ENCODE data around the gene SPATA2L. TPM values are rescaled to one million over a fixed set of nuclear protein-coding genes. Genes with fewer than 3 reads are reported as not detected.
A peak's percentile ranks its signal among the peaks of the same experiment; 100 is the strongest.

Gene SPATA2L
- total and polyA plus RNA-seq, 2 of the 13 experiments (the other 11 are each of a cell fraction or from before 2014, with no cell fraction given): 9.1 to 20.7 TPM

DNA sequence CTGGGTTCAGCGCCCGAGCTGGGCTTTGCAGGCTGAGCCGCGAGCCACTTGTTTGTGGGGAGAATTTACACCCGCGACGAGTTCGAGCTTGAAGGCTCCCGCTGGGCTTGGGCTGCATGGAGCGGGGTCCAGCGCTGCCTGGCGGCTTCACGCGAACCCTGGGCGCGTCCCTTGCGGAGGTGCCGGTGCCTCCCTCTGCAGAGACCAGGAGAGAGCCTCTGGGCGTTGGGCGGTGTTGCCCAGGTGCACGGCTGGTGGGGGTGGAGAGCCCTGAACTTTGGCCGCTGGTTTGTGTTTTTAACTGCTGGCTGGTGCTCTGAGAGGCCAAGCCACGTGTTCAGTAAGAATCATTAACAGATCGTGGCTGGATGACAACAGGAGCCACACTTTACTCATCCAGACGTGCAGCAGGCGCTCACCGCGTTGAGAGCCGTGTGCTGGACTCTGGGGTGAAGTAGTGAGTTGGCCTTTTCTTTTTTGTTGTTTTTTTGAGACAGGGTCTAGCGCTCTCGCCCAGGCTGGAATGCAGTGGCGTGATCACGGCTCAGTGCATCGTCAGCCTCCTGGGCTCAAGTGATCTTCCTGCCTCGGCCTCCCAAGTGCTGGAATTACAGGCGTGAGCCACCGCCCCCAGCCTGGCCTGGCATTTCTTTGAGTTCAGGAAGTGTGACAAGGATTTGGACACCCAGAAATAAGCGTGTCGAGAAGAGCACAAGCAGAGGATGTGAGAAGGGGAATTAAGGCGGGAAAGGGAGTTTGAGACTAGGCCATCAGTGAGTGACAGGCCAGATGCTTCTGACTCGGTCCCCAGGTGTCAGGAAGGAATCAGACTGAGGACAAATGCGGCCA, 14.2 kb downstream of the SPATA2L start (continued):
- TF ChIP-seq, protein P1, sequence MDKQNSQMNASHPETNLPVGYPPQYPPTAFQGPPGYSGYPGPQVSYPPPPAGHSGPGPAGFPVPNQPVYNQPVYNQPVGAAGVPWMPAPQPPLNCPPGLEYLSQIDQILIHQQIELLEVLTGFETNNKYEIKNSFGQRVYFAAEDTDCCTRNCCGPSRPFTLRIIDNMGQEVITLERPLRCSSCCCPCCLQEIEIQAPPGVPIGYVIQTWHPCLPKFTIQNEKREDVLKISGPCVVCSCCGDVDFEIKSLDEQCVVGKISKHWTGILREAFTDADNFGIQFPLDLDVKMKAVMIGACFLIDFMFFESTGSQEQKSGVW (CRISPR knock-in tag; IDR thresholded peaks at IDR 0.05; ENCODE audit: borderline replicate concordance): peak; percentile 70; the same call in 1 of the 2 replicates
- TF ChIP-seq ZSCAN9 (CRISPR knock-in tag; IDR thresholded peaks at IDR 0.05; ENCODE audit: borderline replicate concordance): peak; percentile 99
- TF ChIP-seq ZNF766 (CRISPR knock-in tag; IDR thresholded peaks at IDR 0.05; ENCODE audit: borderline replicate concordance): peak; percentile 99
- TF ChIP-seq, protein P2, sequence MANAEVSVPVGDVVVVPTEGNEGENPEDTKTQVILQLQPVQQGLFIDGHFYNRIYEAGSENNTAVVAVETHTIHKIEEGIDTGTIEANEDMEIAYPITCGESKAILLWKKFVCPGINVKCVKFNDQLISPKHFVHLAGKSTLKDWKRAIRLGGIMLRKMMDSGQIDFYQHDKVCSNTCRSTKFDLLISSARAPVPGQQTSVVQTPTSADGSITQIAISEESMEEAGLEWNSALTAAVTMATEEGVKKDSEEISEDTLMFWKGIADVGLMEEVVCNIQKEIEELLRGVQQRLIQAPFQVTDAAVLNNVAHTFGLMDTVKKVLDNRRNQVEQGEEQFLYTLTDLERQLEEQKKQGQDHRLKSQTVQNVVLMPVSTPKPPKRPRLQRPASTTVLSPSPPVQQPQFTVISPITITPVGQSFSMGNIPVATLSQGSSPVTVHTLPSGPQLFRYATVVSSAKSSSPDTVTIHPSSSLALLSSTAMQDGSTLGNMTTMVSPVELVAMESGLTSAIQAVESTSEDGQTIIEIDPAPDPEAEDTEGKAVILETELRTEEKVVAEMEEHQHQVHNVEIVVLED (CRISPR knock-in tag; IDR thresholded peaks at IDR 0.05; ENCODE audit: borderline replicate concordance): peak; percentile 87
- TF ChIP-seq ERF (CRISPR knock-in tag; IDR thresholded peaks at IDR 0.05): peak; percentile 99
- TF ChIP-seq, protein P3, sequence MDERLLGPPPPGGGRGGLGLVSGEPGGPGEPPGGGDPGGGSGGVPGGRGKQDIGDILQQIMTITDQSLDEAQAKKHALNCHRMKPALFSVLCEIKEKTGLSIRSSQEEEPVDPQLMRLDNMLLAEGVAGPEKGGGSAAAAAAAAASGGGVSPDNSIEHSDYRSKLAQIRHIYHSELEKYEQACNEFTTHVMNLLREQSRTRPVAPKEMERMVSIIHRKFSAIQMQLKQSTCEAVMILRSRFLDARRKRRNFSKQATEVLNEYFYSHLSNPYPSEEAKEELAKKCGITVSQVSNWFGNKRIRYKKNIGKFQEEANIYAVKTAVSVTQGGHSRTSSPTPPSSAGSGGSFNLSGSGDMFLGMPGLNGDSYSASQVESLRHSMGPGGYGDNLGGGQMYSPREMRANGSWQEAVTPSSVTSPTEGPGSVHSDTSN (CRISPR knock-in tag; IDR thresholded peaks at IDR 0.05): peak; percentile 63
- TF ChIP-seq ZNF136 (CRISPR knock-in tag; IDR thresholded peaks at IDR 0.05; ENCODE audit: low read depth): peak; percentile 99
- peak; percentile 96 for TF ChIP-seq HOXA3 (CRISPR knock-in tag; IDR thresholded peaks at IDR 0.05)
- TF ChIP-seq CBX2 (IDR thresholded peaks at IDR 0.05; ENCODE audit: low read depth, low read length): no peak
- no peak for TF ChIP-seq CBX2 (CRISPR knock-in tag; IDR thresholded peaks at IDR 0.05; ENCODE audit: low read depth)
- TF ChIP-seq, protein P4, sequence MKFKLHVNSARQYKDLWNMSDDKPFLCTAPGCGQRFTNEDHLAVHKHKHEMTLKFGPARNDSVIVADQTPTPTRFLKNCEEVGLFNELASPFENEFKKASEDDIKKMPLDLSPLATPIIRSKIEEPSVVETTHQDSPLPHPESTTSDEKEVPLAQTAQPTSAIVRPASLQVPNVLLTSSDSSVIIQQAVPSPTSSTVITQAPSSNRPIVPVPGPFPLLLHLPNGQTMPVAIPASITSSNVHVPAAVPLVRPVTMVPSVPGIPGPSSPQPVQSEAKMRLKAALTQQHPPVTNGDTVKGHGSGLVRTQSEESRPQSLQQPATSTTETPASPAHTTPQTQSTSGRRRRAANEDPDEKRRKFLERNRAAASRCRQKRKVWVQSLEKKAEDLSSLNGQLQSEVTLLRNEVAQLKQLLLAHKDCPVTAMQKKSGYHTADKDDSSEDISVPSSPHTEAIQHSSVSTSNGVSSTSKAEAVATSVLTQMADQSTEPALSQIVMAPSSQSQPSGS (CRISPR knock-in tag; IDR thresholded peaks at IDR 0.05): peak; percentile 95; the same call in 1 of the 2 replicates
- TF ChIP-seq, protein P5, sequence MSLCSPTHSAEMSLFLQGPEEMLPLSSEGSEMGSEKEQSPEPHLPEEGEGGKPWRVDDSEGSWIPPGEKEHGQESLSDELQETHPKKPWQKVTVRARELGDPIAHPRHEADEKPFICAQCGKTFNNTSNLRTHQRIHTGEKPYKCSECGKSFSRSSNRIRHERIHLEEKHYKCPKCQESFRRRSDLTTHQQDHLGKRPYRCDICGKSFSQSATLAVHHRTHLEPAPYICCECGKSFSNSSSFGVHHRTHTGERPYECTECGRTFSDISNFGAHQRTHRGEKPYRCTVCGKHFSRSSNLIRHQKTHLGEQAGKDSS (CRISPR knock-in tag; IDR thresholded peaks at IDR 0.05; ENCODE audit: borderline replicate concordance, low read depth): peak; percentile 99
- TF ChIP-seq SMAD1 (CRISPR knock-in tag; IDR thresholded peaks at IDR 0.05; ENCODE audit: borderline replicate concordance, low read depth): peak; percentile 79; the same call in 1 of the 2 replicates
- TF ChIP-seq, protein P6, sequence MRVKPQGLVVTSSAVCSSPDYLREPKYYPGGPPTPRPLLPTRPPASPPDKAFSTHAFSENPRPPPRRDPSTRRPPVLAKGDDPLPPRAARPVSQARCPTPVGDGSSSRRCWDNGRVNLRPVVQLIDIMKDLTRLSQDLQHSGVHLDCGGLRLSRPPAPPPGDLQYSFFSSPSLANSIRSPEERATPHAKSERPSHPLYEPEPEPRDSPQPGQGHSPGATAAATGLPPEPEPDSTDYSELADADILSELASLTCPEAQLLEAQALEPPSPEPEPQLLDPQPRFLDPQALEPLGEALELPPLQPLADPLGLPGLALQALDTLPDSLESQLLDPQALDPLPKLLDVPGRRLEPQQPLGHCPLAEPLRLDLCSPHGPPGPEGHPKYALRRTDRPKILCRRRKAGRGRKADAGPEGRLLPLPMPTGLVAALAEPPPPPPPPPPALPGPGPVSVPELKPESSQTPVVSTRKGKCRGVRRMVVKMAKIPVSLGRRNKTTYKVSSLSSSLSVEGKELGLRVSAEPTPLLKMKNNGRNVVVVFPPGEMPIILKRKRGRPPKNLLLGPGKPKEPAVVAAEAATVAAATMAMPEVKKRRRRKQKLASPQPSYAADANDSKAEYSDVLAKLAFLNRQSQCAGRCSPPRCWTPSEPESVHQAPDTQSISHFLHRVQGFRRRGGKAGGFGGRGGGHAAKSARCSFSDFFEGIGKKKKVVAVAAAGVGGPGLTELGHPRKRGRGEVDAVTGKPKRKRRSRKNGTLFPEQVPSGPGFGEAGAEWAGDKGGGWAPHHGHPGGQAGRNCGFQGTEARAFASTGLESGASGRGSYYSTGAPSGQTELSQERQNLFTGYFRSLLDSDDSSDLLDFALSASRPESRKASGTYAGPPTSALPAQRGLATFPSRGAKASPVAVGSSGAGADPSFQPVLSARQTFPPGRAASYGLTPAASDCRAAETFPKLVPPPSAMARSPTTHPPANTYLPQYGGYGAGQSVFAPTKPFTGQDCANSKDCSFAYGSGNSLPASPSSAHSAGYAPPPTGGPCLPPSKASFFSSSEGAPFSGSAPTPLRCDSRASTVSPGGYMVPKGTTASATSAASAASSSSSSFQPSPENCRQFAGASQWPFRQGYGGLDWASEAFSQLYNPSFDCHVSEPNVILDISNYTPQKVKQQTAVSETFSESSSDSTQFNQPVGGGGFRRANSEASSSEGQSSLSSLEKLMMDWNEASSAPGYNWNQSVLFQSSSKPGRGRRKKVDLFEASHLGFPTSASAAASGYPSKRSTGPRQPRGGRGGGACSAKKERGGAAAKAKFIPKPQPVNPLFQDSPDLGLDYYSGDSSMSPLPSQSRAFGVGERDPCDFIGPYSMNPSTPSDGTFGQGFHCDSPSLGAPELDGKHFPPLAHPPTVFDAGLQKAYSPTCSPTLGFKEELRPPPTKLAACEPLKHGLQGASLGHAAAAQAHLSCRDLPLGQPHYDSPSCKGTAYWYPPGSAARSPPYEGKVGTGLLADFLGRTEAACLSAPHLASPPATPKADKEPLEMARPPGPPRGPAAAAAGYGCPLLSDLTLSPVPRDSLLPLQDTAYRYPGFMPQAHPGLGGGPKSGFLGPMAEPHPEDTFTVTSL (CRISPR knock-in tag; IDR thresholded peaks at IDR 0.05; ENCODE audit: borderline replicate concordance): peak; percentile 93
- TF ChIP-seq, protein P7, sequence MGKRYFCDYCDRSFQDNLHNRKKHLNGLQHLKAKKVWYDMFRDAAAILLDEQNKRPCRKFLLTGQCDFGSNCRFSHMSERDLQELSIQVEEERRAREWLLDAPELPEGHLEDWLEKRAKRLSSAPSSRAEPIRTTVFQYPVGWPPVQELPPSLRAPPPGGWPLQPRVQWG (CRISPR knock-in tag; IDR thresholded peaks at IDR 0.05; ENCODE audit: borderline replicate concordance, low read depth): peak; percentile 47; the same call in 1 of the 2 replicates
